ENCODE measurements around the gene HINT2.

The HINT2 gene

DNA sequence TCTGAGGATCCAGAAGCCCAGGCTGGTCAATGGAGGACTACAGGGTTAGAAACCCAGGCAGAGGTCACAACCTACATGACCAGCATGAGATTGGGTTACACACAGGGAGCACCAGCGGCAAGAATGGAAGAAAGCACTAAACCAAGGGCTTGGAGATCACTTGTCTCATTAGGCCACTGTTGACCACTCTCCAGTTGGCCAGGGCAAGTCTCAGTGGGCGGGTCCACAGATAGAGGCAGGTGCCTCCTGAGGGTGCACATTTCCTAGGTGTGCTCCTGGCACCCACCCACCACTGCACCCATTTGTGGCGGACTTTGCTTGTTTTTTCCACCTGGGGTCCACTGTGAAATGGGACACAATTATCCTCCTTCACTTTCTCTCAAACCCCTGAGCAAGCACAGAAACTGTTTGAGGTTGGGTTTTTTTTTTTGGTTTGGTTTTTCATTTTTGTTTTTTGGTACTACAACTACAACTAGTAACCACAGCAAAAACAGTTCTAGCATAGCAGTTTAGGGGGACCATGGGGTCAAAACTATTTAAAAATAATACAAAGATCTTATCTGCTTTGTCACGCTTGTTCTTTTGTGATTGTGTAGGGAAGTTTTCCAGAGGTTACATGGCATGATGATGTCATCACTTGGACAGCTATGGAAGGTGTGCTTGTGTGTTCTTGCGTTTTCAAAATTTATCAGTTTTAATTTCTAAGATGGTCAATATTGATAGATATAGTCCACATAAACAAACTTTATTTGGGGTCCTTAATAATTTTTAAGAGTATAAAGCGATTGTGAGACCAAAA lies 17.3 kb downstream of the HINT2 start:
- Histone ChIP-seq H3K4me3 (ENCODE audit: low read depth in 1 of 2, low read length in 2 of 2) (no peak overlapping the region), H3K9me3 (ENCODE audit: insufficient read depth, low read length, severe bottlenecking) (no peaks in the 10 kb centered on the region), H2AFZ (ENCODE audit: low read depth, low read length) (no peak overlapping the region), H3K4me2 (ENCODE audit: insufficient read depth, low read length) (no peak overlapping the region), H3K36me3 (ENCODE audit: insufficient read depth, low read length) (peaks cover 8% of the 10 kb centered on the region), H3K27ac (ENCODE audit: low read length) (no peak overlapping the region), H3K79me2 (ENCODE audit: insufficient read depth, low read length) (no peaks in the 10 kb centered on the region), H3K27me3 (ENCODE audit: insufficient read depth, low read length, poor library complexity) (no peaks in the 10 kb centered on the region), H3K9ac (ENCODE audit: low read depth, low read length) (no peak overlapping the region), H3K4me1 (ENCODE audit: insufficient read depth, low read length) (no peaks in the 10 kb centered on the region), H4K20me1 (ENCODE audit: insufficient read depth, low read length) (no peaks in the 10 kb centered on the region)
- no peak for TF ChIP-seq EZH2 (IDR thresholded peaks at IDR 0.05; ENCODE audit: borderline replicate concordance, low read depth, low read length, severe bottlenecking)
- TF ChIP-seq, protein P1, sequence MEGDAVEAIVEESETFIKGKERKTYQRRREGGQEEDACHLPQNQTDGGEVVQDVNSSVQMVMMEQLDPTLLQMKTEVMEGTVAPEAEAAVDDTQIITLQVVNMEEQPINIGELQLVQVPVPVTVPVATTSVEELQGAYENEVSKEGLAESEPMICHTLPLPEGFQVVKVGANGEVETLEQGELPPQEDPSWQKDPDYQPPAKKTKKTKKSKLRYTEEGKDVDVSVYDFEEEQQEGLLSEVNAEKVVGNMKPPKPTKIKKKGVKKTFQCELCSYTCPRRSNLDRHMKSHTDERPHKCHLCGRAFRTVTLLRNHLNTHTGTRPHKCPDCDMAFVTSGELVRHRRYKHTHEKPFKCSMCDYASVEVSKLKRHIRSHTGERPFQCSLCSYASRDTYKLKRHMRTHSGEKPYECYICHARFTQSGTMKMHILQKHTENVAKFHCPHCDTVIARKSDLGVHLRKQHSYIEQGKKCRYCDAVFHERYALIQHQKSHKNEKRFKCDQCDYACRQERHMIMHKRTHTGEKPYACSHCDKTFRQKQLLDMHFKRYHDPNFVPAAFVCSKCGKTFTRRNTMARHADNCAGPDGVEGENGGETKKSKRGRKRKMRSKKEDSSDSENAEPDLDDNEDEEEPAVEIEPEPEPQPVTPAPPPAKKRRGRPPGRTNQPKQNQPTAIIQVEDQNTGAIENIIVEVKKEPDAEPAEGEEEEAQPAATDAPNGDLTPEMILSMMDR (IDR thresholded peaks at IDR 0.05; ENCODE audit: borderline replicate concordance, extremely low read depth, low read length, poor library complexity, severe bottlenecking): no peak
- ATAC-seq (ENCODE audit: insufficient read depth, low read depth): no peak
- DNase-seq: no peak

DNA sequence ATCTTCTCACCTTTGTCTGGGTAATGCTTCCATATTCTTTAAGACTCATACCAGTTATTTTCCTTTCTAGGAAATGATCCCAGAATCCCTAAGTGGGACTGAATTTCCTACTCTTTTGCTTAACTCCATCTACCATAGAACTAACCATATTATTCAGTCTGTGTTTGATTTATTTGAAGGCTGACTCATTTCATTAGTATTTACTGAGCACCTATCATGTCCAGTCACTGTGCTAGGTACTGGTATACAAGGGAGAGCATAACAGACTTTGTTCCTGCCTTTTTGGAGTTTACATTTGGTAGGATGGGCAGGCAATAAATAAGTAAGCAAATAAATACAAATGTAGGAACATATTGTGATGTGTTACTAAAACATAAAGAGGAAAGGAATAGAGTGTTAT lies 19.1 kb downstream of the HINT2 start:
- DNase-seq (no peak), ATAC-seq (ENCODE audit: insufficient read depth, low read depth) (no peak)
- Histone ChIP-seq H3K4me1 (ENCODE audit: insufficient read depth, low read length) (no peaks in the 10 kb centered on the region), H3K36me3 (ENCODE audit: insufficient read depth, low read length) (peaks cover 3% of the 10 kb centered on the region), H3K4me3 (ENCODE audit: low read depth in 1 of 2, low read length in 2 of 2) (no peak overlapping the region), H3K79me2 (ENCODE audit: insufficient read depth, low read length) (no peaks in the 10 kb centered on the region), H2AFZ (ENCODE audit: low read depth, low read length) (no peak overlapping the region), H3K4me2 (ENCODE audit: insufficient read depth, low read length) (no peak overlapping the region), H4K20me1 (ENCODE audit: insufficient read depth, low read length) (no peaks in the 10 kb centered on the region), H3K9me3 (ENCODE audit: insufficient read depth, low read length, severe bottlenecking) (no peaks in the 10 kb centered on the region), H3K9ac (ENCODE audit: low read depth, low read length) (no peak overlapping the region), H3K27ac (ENCODE audit: low read length) (no peak overlapping the region), H3K27me3 (ENCODE audit: insufficient read depth, low read length, poor library complexity) (no peaks in the 10 kb centered on the region)
- no peak for TF ChIP-seq EZH2 (IDR thresholded peaks at IDR 0.05; ENCODE audit: borderline replicate concordance, low read depth, low read length, severe bottlenecking)
- TF ChIP-seq, protein P1 (IDR thresholded peaks at IDR 0.05; ENCODE audit: borderline replicate concordance, extremely low read depth, low read length, poor library complexity, severe bottlenecking): no peak

DNA sequence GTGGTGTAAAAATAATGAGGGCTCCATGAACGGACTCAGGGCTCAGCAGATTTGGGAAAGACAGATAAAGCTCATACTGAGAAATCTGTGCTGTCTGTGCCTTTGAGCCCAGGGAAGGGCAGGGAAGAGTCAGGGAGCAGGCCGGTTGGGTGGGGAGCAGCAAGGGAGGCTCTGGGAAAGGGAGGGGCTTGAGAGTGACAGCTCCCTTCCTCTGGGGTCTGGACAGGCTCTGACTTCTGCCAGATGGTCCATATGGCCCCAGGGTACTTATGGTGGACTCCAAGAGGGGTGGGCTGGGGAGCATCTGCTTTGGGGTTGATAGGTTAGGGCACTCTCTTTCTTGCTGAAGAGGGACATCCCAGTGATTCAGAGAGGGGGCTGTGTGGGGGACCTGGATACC lies 21.4 kb downstream of the HINT2 start:
- no peaks in the 10 kb centered on the region for H3K79me2 ChIP-seq (ENCODE audit: insufficient read depth, low read length)
- no peaks in the 10 kb centered on the region for H3K9me3 ChIP-seq (ENCODE audit: insufficient read depth, low read length, severe bottlenecking)
- ATAC-seq (ENCODE audit: insufficient read depth, low read depth) (no peak), DNase-seq (no peak)
- H3K27me3 ChIP-seq (ENCODE audit: insufficient read depth, low read length, poor library complexity): no peaks in the 10 kb centered on the region
- no peak for TF ChIP-seq EZH2 (IDR thresholded peaks at IDR 0.05; ENCODE audit: borderline replicate concordance, low read depth, low read length, severe bottlenecking)
- TF ChIP-seq, protein P1 (IDR thresholded peaks at IDR 0.05; ENCODE audit: borderline replicate concordance, extremely low read depth, low read length, poor library complexity, severe bottlenecking): no peak
- H3K4me2 ChIP-seq (ENCODE audit: insufficient read depth, low read length): no peak overlapping the region
- H3K4me1 ChIP-seq (ENCODE audit: insufficient read depth, low read length): no peaks in the 10 kb centered on the region
- H3K36me3 ChIP-seq (ENCODE audit: insufficient read depth, low read length): peaks cover 6% of the 10 kb centered on the region
- no peak overlapping the region for H3K27ac ChIP-seq (ENCODE audit: low read length)
- H3K9ac ChIP-seq (ENCODE audit: low read depth, low read length): no peak overlapping the region
- H4K20me1 ChIP-seq (ENCODE audit: insufficient read depth, low read length): no peaks in the 10 kb centered on the region
- no peak overlapping the region for H3K4me3 ChIP-seq (ENCODE audit: low read depth in 1 of 2, low read length in 2 of 2)
- H2AFZ ChIP-seq (ENCODE audit: low read depth, low read length): no peak overlapping the region

Measured in DND-41 (cell line).